NB4 (cell line): ENCODE measurements around the gene ADRA2C.
A peak's percentile ranks its signal among the peaks of the same experiment; 100 is the strongest.

ENCODE experiments used
- DNase-seq: peaks from one replicate; pipeline ENCODE4 v3.0.0; 2010; ENCODE audit warnings: low read depth
- H3K4me3 ChIP-seq: one replicate; pipeline ENCODE4 v1.5.1; 2011; ENCODE audit warnings: mild to moderate bottlenecking, low read depth, low read length, moderate library complexity
- MAX ChIP-seq: IDR thresholded peaks from 2 replicates; pipeline ENCODE4 v1.6.1; 2011; ENCODE audit warnings: low read depth, low read length
- MYC ChIP-seq: IDR thresholded peaks from 2 replicates; pipeline ENCODE4 v1.6.1; 2011; ENCODE audit warnings: low read depth, low read length
- POLR2A ChIP-seq: IDR thresholded peaks from 2 replicates; pipeline ENCODE4 v1.6.1; 2011; ENCODE audit warnings: mild to moderate bottlenecking; ENCODE audit not compliant: insufficient read length; ENCODE audit errors: extremely low read depth
- TF ChIP-seq, protein P1 (sequence below): IDR thresholded peaks from one replicate; pipeline ENCODE4 v1.5.1; 2012; ENCODE audit warnings: low read depth, low read length

The ADRA2C gene

GRCh38 chr4:3723232-3723642 lies 42.9 kb upstream of the ADRA2C start:
- TF ChIP-seq, protein P1, sequence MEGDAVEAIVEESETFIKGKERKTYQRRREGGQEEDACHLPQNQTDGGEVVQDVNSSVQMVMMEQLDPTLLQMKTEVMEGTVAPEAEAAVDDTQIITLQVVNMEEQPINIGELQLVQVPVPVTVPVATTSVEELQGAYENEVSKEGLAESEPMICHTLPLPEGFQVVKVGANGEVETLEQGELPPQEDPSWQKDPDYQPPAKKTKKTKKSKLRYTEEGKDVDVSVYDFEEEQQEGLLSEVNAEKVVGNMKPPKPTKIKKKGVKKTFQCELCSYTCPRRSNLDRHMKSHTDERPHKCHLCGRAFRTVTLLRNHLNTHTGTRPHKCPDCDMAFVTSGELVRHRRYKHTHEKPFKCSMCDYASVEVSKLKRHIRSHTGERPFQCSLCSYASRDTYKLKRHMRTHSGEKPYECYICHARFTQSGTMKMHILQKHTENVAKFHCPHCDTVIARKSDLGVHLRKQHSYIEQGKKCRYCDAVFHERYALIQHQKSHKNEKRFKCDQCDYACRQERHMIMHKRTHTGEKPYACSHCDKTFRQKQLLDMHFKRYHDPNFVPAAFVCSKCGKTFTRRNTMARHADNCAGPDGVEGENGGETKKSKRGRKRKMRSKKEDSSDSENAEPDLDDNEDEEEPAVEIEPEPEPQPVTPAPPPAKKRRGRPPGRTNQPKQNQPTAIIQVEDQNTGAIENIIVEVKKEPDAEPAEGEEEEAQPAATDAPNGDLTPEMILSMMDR, result no peak
- TF ChIP-seq MAX, result no peak
- no peak for TF ChIP-seq POLR2A
- TF ChIP-seq MYC, result no peak
- no peak for DNase-seq
- no peak overlapping the region for H3K4me3 ChIP-seq

DNA sequence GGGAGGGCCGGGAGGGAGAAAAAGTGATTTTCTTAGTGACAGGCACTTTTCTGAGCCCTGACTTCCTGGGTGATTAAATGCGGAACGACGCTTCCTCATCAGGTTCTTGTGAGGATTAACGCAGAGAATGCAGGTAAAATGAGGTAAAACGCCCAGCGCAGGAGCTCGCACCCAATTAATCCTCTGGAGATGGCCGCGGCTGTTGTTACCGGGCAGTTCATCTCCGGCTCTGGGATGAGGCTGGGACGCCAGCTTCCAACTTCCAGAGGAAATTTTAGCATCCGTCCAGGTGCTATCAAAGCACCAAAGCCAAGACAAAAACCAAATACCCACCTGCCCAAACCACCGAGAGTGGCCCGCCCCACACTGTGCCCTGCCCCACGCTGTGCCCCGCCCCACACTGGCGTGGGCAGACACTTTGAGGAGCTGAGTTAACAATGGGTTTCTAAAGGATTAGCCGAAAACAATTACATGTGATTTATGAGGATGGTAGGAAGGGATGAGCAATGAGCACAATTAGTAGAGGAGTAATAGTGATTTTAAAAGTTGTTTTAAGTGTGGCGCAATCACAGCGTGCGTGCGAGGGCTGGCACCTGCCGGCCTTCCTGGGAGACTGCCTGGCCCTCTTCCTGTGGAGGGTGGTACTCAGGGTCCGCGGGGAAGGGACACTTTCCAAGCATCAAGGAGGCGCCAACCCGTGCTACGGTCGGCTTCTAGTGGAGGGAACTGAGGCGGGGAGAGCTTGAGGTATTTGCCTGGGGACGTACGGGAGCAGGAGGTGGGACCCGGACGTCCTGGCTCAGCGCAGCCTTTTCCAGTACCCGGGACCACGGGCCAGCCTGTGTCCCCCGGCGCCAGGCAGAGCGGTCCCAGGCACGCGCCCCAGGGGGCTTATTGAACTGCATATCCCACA lies 41.6 kb upstream of the ADRA2C start:
- no peak for TF ChIP-seq MAX
- no peak for TF ChIP-seq MYC
- TF ChIP-seq POLR2A, result no peak
- TF ChIP-seq, protein P1, result no peak
- H3K4me3 ChIP-seq, result no peak overlapping the region

GRCh38 chr4:3725936-3726870 lies 40.0 kb upstream of the ADRA2C start:
- no peak for TF ChIP-seq POLR2A
- no peak for TF ChIP-seq MAX
- TF ChIP-seq, protein P1, result no peak
- TF ChIP-seq MYC, result no peak
- DNase-seq, result peak; percentile 51
- H3K4me3 ChIP-seq, result no peak overlapping the region

More for the DNA sequence above, 41.6 kb upstream of the ADRA2C start:
- DNase-seq, result no peak

DNA sequence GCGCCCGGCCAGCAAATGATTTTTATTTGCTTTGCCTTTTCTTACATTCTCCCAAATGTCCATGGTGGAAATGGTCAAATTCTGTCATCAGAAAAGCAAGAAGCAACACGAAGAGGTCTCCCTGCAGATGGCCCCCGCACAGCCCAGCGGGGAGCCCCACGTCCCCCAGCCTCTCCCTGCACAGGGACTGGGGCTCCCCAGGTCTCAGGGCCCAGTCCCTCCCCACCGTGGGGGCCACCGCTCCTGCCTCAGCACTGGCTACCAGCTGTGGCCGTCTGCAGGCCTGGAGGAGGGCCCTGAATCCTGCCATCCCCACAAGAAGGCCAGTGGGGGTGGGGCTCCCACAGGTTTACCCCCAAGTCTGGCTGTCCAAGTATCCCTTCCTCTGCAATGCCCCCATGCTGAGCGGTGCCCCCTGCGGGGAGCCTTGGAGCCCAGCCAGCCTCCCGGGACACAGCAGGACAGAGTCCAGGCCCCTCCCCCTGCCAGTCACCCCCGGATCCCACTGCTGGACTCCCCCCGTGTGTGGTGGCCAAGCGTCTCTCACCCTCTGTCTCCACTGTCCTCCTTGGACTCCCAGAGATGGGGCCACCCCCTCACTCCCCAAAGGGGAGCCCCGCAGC lies 38.2 kb upstream of the ADRA2C start:
- no peak overlapping the region for H3K4me3 ChIP-seq
- TF ChIP-seq, protein P1, result no peak
- TF ChIP-seq MAX (no peak), POLR2A (no peak), MYC (no peak)
- no peak for DNase-seq

DNA sequence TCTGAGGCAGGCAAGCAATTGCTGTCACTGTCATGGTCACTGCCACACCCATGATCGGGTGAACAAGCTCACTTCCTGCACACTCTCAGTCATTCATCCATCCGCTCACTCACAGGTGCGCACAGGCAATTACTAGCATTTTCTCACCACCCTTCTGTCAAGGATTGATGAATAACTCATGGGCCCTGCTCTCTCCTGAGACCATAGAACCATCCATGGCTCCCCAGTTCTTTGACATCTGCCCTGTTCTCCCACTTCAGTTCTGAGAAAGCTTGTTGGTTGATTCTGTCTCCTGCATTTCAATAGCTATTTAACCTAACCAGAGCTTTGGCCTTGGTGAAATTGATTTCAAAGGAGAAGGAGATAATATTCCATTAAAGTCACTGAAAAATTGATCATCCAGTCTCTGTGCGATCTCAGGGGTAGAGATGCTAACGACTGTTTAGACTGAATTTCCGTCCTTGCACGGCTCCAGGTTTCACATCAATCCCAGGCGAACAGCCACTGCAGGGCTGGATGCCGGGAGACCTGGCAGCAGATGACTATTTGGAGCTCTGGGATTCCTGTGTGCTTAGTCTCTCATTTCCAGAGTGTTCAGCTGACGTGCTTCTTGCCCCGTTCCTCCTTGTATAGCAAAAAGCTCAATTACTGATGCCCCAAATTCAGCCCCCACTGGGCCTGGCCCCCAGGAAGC lies 36.9 kb upstream of the ADRA2C start:
- TF ChIP-seq MYC, result no peak
- no peak for TF ChIP-seq MAX
- no peak overlapping the region for H3K4me3 ChIP-seq
- DNase-seq, result no peak
